Spleen (tissue), 11 donors: ENCODE data around the gene SHC4. TPM values are rescaled to one million over a fixed set of nuclear protein-coding genes. Genes with fewer than 3 reads are reported as not detected.
"Not testable (repeated sequence)": the region's sequence is repeated elsewhere in the genome, so short reads cannot be mapped to it uniquely, and the experiment has no call there.

Experiments used
- DNase-seq: peaks from one replicate; pipeline ENCODE4 v3.0.0-alpha.2; 2020
- H3K27ac ChIP-seq, 8 donors: fragments of 200-600 bp; sonication (generic) in 7 of 8; 1 replicate in 4 of 8; 2 replicates in 4 of 8; pipeline versions ENCODE4 v1.5.0 to v1.8.0; 2016 to 2021; ENCODE audit warnings: inconsistent platforms in 4 of 8, mild to moderate bottlenecking in 4 of 8, moderate library complexity in 1 of 8
- H3K27me3 ChIP-seq, 7 donors: fragments of 200-600 bp; sonication (generic) in 6 of 7; replicated peaks in 1 of 7; 1 replicate in 4 of 7; 2 replicates in 3 of 7; pipeline versions ENCODE4 v1.5.0 to v1.8.0; 2016 to 2021; ENCODE audit warnings: inconsistent platforms in 3 of 7, mild to moderate bottlenecking in 1 of 7
- H3K36me3 ChIP-seq, 6 donors: fragments of 200-600 bp; sonication (generic) in 5 of 6; 1 replicate in 4 of 6; 2 replicates in 2 of 6; pipeline versions ENCODE4 v1.5.0 to v1.8.0; 2016 to 2021; ENCODE audit warnings: inconsistent platforms in 2 of 6
- H3K4me1 ChIP-seq, 6 donors: fragments of 200-600 bp; sonication (generic) in 5 of 6; 1 replicate in 3 of 6; 2 replicates in 3 of 6; pipeline versions ENCODE4 v1.5.0 to v1.8.0; 2016 to 2021; ENCODE audit warnings: inconsistent platforms in 3 of 6
- H3K4me3 ChIP-seq, 8 donors: fragments of 200-600 bp; sonication (generic) in 7 of 8; 1 replicate in 4 of 8; 2 replicates in 4 of 8; pipeline versions ENCODE4 v1.5.0 to v1.8.0; 2016 to 2021; ENCODE audit warnings: inconsistent platforms in 4 of 8, mild to moderate bottlenecking in 4 of 8, moderate library complexity in 2 of 8
- H3K9me3 ChIP-seq, 8 donors: fragments of 200-600 bp; sonication (generic) in 7 of 8; 1 replicate in 4 of 8; 2 replicates in 4 of 8; pipeline versions ENCODE4 v1.5.0 to v1.8.0; 2016 to 2021; ENCODE audit warnings: inconsistent platforms in 4 of 8
- POLR2A ChIP-seq, 3 donors: fragments of 450-650 bp; IDR thresholded peaks; one replicate each; pipeline ENCODE4 v1.5.1; 2017; ENCODE audit warnings: antibody characterized with exemption in 3 of 3, mild to moderate bottlenecking in 1 of 3
- POLR2AphosphoS5 ChIP-seq, 3 donors: sonication (generic); formaldehyde crosslinking; IDR thresholded peaks; one replicate each; pipeline ENCODE4 v1.5.1; 2017; ENCODE audit warnings: antibody characterized with exemption in 3 of 3
- WGBS, 5 donors: extraction: QIAGEN DNeasy Blood & Tissue Kit in 3 of 5; methylation state at CpG; one replicate each; pipeline versions ENCODE4 v1.1.5 to v1.1.7; 2013 to 2018; 5-methylcytosine and 5-hydroxymethylcytosine counted together
- intact Hi-C: fragments of 100-400 bp; cut with DNase I; formaldehyde crosslinking; loops from one replicate; pipeline ENCODE4 v1.15.0; 2023; ENCODE audit warnings: low total_unique reads
- polyA plus RNA-seq, 3 donors: library from polyadenylated mRNA; stranded (reverse); fragments of 200-250 nt; gene quantifications; one replicate each; pipeline ENCODE4 v1.2.1, GENCODE V29; 2013
- total RNA-seq, 7 donors: library from RNA; depleted of rRNA in 3 of 7; stranded (reverse); fragments of >200 nt in 3 of 7; fragmentation: NEBNext Ultra II Directional in 4 of 7; extraction: Animal tissue kit (Norgen Biotek cat#: 25700) in 4 of 7; gene quantifications; one replicate each; pipeline versions ENCODE4 v1.1.0 to v1.2.1, GENCODE V29; 2016 to 2021
- TF ChIP-seq, protein P1 (sequence below), 11 experiments: fragments of 200-600 bp in 7 of 11; fragments of 450-650 bp in 4 of 11; sonication (generic) in 4 of 11; IDR thresholded peaks in 8 of 11; conservative IDR thresholded peaks in 3 of 11; 1 replicate in 7 of 11; 2 replicates in 4 of 11; pipeline versions ENCODE4 v1.4.0 to v1.8.0; 2016 to 2021; ENCODE audit warnings: antibody characterized with exemption in 11 of 11, inconsistent platforms in 4 of 11, mild to moderate bottlenecking in 1 of 11
- donor health status: healthy with polysubstance abuse.
- donor health status: DM: no; HTN: no; CAD: no; lungs with moderate emphysema.
- donor health status: DM: no; HTN: no; CAD: no.
- donor health status: Bipolar disorder and iron deficiency.
- donor health status: healthy.
- donor health status: DM: no; HTN: no; CAD: no.
- donor health status: DM: yes; HTN: yes; CAD: no.

The SHC4 gene
- total and polyA plus RNA-seq, 10 donors = 0.20 to 0.42 (median 0.27) TPM; not detected in 5

GRCh38 chr15:48972750-48973503, 9.2 kb upstream of the SHC4 start:
- H3K4me3 ChIP-seq = no peak overlapping the region

DNA sequence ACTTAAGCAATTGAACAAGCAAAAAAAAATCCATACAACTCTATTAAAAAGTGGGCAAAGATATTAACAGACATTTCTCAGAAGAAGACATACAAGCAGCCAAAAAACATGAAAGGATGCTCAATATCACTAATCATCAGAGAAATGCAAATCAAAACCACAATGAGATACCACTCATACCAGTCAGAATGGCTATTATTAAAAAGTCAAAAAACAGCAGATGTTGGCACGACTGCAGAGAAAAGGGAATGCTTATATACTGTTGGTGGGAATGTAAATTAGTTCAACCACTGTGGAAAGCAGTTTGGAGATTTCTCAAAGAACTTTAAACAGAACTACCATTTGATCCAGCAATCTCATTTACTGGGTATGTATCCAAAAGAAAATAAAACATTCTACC, 7.2 kb upstream of the SHC4 start:
- intact Hi-C loops, H3K4me1 ChIP-seq, H3K36me3 ChIP-seq, H3K4me3 ChIP-seq, DNase-seq, H3K27ac ChIP-seq, H3K9me3 ChIP-seq: not testable (repeated sequence)
- H3K27me3 ChIP-seq = peaks cover 0 to 14% (median under 1%) of the 10 kb centered on the region in 7 donors
- 59 to 67% (median 60%) methylated on average over 1 of the region's 1 CpG for WGBS, 5 donors

More at GRCh38 chr15:48972750-48973503, 9.2 kb upstream of the SHC4 start:
- no peak for DNase-seq
- Histone ChIP-seq H3K4me1 (peaks cover 0 to 15% (median 11%) of the 10 kb centered on the region in 6 donors), H3K27ac (no peak overlapping the region), H3K36me3 (no peaks in the 10 kb centered on the region), H3K9me3 (no peaks in the 10 kb centered on the region), H3K27me3 (peaks cover 0 to 14% (median 4%) of the 10 kb centered on the region in 7 donors)
- intact Hi-C loops = no loop called here
- TF ChIP-seq, protein P1, sequence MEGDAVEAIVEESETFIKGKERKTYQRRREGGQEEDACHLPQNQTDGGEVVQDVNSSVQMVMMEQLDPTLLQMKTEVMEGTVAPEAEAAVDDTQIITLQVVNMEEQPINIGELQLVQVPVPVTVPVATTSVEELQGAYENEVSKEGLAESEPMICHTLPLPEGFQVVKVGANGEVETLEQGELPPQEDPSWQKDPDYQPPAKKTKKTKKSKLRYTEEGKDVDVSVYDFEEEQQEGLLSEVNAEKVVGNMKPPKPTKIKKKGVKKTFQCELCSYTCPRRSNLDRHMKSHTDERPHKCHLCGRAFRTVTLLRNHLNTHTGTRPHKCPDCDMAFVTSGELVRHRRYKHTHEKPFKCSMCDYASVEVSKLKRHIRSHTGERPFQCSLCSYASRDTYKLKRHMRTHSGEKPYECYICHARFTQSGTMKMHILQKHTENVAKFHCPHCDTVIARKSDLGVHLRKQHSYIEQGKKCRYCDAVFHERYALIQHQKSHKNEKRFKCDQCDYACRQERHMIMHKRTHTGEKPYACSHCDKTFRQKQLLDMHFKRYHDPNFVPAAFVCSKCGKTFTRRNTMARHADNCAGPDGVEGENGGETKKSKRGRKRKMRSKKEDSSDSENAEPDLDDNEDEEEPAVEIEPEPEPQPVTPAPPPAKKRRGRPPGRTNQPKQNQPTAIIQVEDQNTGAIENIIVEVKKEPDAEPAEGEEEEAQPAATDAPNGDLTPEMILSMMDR (IDR thresholded peaks at IDR 0.05 in 8 of 11, conservative IDR thresholded peaks at IDR 0.05 in 3 of 11) = no peak
- TF ChIP-seq POLR2A (IDR thresholded peaks at IDR 0.05) (no peak), POLR2AphosphoS5 (IDR thresholded peaks at IDR 0.05) (no peak)
- 94 to 96% (median 95%) methylated on average over 31 to 35 of the region's 35 CpGs for WGBS, 5 donors

DNA sequence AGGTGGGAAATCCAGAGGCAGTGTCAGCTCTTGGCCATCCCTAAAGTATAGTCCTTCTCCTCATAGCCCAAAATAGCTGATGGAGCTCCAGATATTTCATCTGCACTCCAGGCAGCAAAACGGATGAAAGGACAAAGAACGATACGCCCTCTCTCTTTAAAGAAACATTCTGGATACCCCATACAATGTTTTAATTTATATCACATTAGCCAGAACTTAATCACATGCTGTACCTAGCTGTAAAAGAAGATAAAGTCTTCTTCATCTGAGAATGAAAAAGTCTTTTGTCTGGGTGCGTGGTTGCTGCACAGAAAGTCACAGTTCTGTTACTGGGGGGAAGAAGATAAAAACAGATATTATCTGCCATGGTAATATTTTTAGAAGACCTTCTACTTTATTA, 4.3 kb upstream of the SHC4 start:
- intact Hi-C loops = no loop called here
- no peak overlapping the region for H3K27ac ChIP-seq
- no peak overlapping the region for H3K4me3 ChIP-seq
- no peak for DNase-seq
- H3K9me3 ChIP-seq = no peaks in the 10 kb centered on the region
- 86 to 95% (median 92%) methylated on average over 4 of the region's 4 CpGs for WGBS, 5 donors
- peaks cover 0 to 36% (median 9%) of the 10 kb centered on the region in 7 donors for H3K27me3 ChIP-seq
- no peaks in the 10 kb centered on the region for H3K36me3 ChIP-seq
- TF ChIP-seq, protein P1 (IDR thresholded peaks at IDR 0.05 in 8 of 11, conservative IDR thresholded peaks at IDR 0.05 in 3 of 11) = no peak
- TF ChIP-seq POLR2A (IDR thresholded peaks at IDR 0.05) (no peak), POLR2AphosphoS5 (IDR thresholded peaks at IDR 0.05) (no peak)
- H3K4me1 ChIP-seq = peaks cover 6 to 18% (median 15%) of the 10 kb centered on the region in 6 donors

GRCh38 chr15:48967336-48967735, 3.6 kb upstream of the SHC4 start:
- no peak for TF ChIP-seq POLR2A (IDR thresholded peaks at IDR 0.05)
- TF ChIP-seq, protein P1 (IDR thresholded peaks at IDR 0.05 in 8 of 11, conservative IDR thresholded peaks at IDR 0.05 in 3 of 11) = no peak
- no peak for TF ChIP-seq POLR2AphosphoS5 (IDR thresholded peaks at IDR 0.05)
- intact Hi-C loops = no loop called here
- H3K27ac ChIP-seq = no peak overlapping the region

More at GRCh38 chr15:48967336-48967735, 3.6 kb upstream of the SHC4 start:
- DNase-seq = no peak
- Histone ChIP-seq H3K9me3 (no peaks in the 10 kb centered on the region), H3K4me1 (peaks cover 9 to 24% (median 21%) of the 10 kb centered on the region in 6 donors), H3K27me3 (peaks cover 0 to 43% (median 15%) of the 10 kb centered on the region in 7 donors), H3K4me3 (no peak overlapping the region), H3K36me3 (no peaks in the 10 kb centered on the region)
